T-helper 17 cell (primary cell): ENCODE results near the gene ZFP64. TPM values are rescaled to one million over a fixed set of nuclear protein-coding genes. Genes with fewer than 3 reads are reported as not detected.
A peak's percentile ranks its signal among the peaks of the same experiment; 100 is the strongest.

Source experiments
- ATAC-seq: fragments of 150-1000 bp; cut with Tn5 transposase; 2 replicates; pipeline ENCODE4 v1.10.0; 2021; ENCODE audit warnings: mild to moderate bottlenecking, moderate library complexity
- DNase-seq, 3 donors: peaks; one replicate each; pipeline versions ENCODE4 v3.0.0 to v3.0.0-alpha.2; 2020 to 2021
- H3K9me3 ChIP-seq: one replicate; pipeline ENCODE4 v1.7.0; 2013; ENCODE audit warnings: low read length, mild to moderate bottlenecking; ENCODE audit not compliant: control insufficient read depth, poor library complexity, severe bottlenecking
- H3K27ac Mint-ChIP-seq: one replicate; pipeline ENCODE4 v1.8.0; 2022; ENCODE audit warnings: mild to moderate bottlenecking, moderate library complexity, mixed read lengths
- H3K27me3 Mint-ChIP-seq: one replicate; pipeline ENCODE4 v1.8.0; 2022; ENCODE audit warnings: mixed read lengths
- H3K36me3 Mint-ChIP-seq: one replicate; pipeline ENCODE4 v1.8.0; 2022; ENCODE audit warnings: low read depth, mixed read lengths
- H3K4me1 Mint-ChIP-seq: one replicate; pipeline ENCODE4 v1.8.0; 2022; ENCODE audit warnings: mild to moderate bottlenecking, mixed read lengths
- H3K4me3 Mint-ChIP-seq: one replicate; pipeline ENCODE4 v1.8.0; 2022; ENCODE audit warnings: mild to moderate bottlenecking, moderate library complexity, mixed read lengths
- total RNA-seq, 4 donors: library from RNA in 2 of 4; stranded (reverse) in 2 of 4; gene quantifications; one replicate each; pipeline ENCODE4 v1.2.3 and lab custom pipeline; 2022 to 2026

Gene ZFP64
- total RNA-seq, 2 donors from 2014 or later: 7.5 to 9.8 TPM

DNA sequence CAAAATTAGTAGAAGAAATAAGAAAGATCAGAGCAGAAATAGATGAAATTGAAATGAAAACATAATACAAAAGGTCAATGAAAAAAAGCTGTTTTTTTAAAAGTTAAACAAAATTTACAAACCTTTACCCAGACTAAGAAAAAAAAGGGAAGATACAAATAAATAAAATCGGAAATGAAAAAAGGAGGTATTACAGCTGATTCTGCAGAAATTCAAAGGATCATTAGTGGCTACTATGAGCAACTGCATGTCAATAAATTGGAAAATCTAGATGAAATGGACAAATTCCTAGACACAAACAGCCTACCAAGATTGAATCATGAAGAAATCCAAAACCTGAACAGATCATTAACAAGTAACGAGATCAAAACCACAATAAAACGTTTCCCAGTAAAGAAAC lies 59.2 kb downstream of the ZFP64 start:
- ATAC-seq (no peak), DNase-seq (no peak)
- Mint-ChIP-seq H3K4me3 (no peak overlapping the region), H3K27ac (no peak overlapping the region), H3K27me3 (peaks cover 9% of the 10 kb centered on the region), H3K36me3 (peaks cover 7% of the 10 kb centered on the region), H3K4me1 (peaks cover 4% of the 10 kb centered on the region)
- H3K9me3 ChIP-seq: no peaks in the 10 kb centered on the region

DNA sequence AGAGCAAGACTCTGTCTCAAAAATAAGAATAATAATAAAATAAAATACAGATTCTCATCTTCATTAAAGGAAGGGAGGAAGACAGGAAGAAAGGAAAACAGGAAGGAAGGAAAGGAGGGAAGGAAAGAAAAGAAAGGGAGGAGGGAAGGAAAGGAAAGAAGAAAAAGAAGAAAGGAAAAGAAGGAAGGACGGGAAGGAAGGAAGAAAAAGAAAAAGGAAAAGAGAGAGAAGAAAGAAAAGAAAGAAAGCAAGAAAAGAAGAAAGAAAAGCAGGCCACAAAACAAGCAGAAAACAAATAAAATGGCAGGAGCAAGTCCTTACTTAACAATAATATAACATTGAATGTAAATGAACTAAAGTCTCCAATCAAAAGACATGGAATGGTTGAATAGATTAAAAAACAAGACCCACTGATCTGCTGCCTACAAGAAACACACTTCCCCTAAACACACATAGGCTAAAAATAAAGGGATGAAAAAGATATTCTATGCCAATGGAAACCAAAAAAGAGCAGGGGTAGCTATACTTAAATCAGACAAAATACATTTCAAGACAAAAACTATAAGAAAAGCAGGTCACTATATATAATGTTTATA lies 60.4 kb downstream of the ZFP64 start:
- ATAC-seq: no peak
- peaks cover 7% of the 10 kb centered on the region for H3K36me3 Mint-ChIP-seq
- H3K27ac Mint-ChIP-seq: no peak overlapping the region
- H3K4me1 Mint-ChIP-seq: peaks cover 4% of the 10 kb centered on the region
- H3K9me3 ChIP-seq: no peaks in the 10 kb centered on the region
- H3K27me3 Mint-ChIP-seq: peaks cover 9% of the 10 kb centered on the region
- no peak overlapping the region for H3K4me3 Mint-ChIP-seq
- no peak for DNase-seq

DNA sequence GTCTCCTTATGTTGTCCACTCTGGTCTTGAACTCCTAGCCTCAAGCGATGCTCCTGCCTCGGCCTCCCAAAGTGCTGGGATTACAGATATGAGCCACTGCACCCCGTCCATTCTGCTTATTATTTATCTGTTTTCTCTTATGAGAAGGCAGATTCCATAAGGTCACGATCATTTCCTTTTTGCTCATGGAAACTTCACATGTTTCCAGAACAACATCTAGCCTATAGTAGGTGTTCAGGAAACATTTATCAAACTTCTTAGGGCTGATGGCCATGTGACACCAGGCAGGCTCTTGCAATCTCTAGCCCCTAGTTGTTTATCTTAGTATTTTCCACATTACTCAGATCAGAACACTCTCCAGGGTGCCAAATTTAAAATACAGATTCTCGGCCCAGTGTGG lies 61.2 kb downstream of the ZFP64 start:
- H3K27ac Mint-ChIP-seq: no peak overlapping the region
- H3K27me3 Mint-ChIP-seq: peaks cover 9% of the 10 kb centered on the region
- H3K36me3 Mint-ChIP-seq: peaks cover 7% of the 10 kb centered on the region
- no peak for ATAC-seq
- H3K4me1 Mint-ChIP-seq: peaks cover 4% of the 10 kb centered on the region
- no peak for DNase-seq
- H3K9me3 ChIP-seq: no peaks in the 10 kb centered on the region
- H3K4me3 Mint-ChIP-seq: no peak overlapping the region

DNA sequence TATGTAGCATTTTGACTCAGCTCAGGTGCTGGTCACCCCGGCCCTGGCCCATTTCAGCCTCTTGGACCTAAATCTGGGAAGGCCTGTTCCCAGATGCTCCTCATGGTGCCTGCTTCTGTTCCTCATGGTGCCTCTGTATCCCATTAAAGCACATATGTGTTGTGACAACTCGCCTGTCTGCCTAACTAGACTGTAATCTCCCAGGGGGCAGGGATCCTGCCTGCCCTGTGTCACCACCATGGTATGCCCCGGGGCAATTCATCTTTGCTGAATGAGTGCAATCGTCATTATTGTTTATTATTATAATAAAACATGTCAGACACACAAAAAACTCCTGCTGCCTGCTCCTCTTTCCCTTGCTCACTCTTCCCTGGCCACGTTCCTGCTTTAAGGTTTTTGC lies 62.0 kb downstream of the ZFP64 start:
- ATAC-seq (no peak), DNase-seq (no peak)
- Mint-ChIP-seq H3K4me3 (no peak overlapping the region), H3K4me1 (peaks cover 4% of the 10 kb centered on the region), H3K27me3 (peaks cover 9% of the 10 kb centered on the region), H3K36me3 (peaks cover 7% of the 10 kb centered on the region), H3K27ac (no peak overlapping the region)
- H3K9me3 ChIP-seq: no peaks in the 10 kb centered on the region

DNA sequence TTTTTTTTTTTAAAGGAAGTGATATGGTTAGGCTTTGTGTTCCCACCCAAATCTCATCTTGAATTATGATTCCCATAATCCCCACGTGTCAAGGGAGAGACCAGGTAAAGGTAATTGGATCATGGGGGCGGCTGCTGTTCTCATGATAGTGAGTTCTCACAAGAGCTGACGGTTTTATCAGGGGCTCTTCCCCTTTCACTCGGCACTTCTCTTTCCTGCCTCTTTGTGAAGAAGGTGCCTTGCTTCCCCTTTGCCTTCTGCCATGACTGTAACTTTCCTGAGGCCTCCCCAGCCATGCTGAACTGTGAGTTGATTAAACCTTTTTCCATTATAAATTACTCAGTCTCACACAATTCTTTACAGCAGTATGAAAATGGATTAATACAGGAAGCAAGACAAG lies 64.3 kb downstream of the ZFP64 start:
- H3K27ac Mint-ChIP-seq: peak overlapping the region; percentile 16
- peaks cover 9% of the 10 kb centered on the region for H3K27me3 Mint-ChIP-seq
- ATAC-seq (no peak), DNase-seq (no peak)
- H3K4me3 Mint-ChIP-seq: no peak overlapping the region
- H3K36me3 Mint-ChIP-seq: peaks cover 7% of the 10 kb centered on the region
- H3K4me1 Mint-ChIP-seq: peaks cover 4% of the 10 kb centered on the region
- no peaks in the 10 kb centered on the region for H3K9me3 ChIP-seq

DNA sequence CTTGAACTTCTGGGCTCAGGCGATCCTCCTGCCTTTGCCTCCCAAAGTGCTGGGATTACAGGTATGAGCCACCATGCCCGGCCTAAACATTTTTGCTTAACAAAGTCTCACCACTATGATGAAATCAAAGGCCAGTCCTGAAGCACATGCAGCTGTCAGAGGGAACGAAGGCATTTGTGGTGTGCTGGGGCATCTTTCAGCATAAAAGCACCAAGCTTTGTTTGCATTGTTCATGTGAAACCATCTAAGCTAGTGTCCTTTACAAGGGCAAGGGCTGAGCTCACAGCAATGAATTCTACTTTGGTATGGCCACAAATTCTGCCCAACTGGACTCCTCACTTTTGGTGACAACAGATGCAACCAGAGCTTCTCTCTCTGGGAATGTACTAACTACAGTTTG lies 66.8 kb downstream of the ZFP64 start:
- peaks cover 5% of the 10 kb centered on the region for H3K27me3 Mint-ChIP-seq
- H3K4me1 Mint-ChIP-seq: peaks cover 4% of the 10 kb centered on the region
- H3K36me3 Mint-ChIP-seq: no peaks in the 10 kb centered on the region
- no peaks in the 10 kb centered on the region for H3K9me3 ChIP-seq
- H3K27ac Mint-ChIP-seq: no peak overlapping the region
- ATAC-seq (no peak), DNase-seq (no peak)
- no peak overlapping the region for H3K4me3 Mint-ChIP-seq

DNA sequence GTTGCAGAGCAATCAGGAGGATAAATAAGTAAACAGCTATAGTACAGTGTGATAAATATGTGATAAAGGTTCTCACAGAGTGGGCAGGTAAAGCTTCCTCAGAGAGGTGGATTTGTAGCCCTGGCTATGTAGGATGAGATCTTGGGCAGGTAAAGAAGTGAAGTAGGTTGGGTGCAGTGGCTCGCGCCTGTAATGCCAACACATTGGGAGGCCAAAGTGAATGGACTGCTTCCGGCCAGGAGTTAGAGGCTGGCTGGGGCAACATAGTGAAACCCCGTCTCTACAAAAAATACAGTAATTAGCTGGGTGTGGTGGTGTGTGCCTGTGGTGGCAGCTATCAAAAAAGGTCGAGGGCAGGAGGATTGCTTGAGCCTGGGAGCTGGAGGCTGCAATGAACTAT lies 72.9 kb downstream of the ZFP64 start:
- Mint-ChIP-seq H3K27me3 (no peaks in the 10 kb centered on the region), H3K4me1 (no peaks in the 10 kb centered on the region), H3K4me3 (no peak overlapping the region), H3K36me3 (peaks cover 4% of the 10 kb centered on the region), H3K27ac (no peak overlapping the region)
- H3K9me3 ChIP-seq: no peaks in the 10 kb centered on the region
- no peak for ATAC-seq
- DNase-seq: no peak

DNA sequence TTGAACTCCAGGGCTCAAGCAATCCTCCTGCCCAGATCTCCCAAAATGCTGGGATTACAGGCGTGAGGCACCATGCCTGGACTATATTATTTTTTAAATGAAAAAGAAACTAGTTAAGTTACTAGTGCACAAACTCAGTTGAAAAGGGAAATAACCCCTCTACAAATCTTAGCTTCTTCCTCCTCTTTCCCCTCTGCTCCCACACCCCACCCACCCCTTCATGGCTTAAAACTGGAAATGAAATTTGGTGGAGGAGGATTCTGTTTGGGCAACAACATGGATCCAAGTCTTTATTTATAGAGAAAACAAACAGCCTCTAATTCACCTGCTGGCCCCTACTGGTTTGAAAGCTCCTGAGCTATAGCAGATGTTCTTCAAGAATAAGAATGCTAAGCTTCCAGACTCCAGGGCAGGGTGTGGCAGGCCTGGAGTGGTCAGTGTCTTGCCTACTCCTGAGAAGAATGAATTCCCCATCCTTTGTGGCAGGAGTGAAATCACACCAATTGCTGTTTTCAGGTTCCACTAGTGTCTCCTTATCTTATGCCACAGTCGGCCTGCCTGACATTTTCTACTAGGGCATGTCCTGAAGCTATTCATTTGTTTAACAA lies 73.5 kb downstream of the ZFP64 start:
- Mint-ChIP-seq H3K36me3 (peaks cover 4% of the 10 kb centered on the region), H3K27ac (no peak overlapping the region), H3K4me1 (no peaks in the 10 kb centered on the region), H3K27me3 (no peaks in the 10 kb centered on the region), H3K4me3 (no peak overlapping the region)
- ATAC-seq (no peak), DNase-seq (no peak)
- no peaks in the 10 kb centered on the region for H3K9me3 ChIP-seq

DNA sequence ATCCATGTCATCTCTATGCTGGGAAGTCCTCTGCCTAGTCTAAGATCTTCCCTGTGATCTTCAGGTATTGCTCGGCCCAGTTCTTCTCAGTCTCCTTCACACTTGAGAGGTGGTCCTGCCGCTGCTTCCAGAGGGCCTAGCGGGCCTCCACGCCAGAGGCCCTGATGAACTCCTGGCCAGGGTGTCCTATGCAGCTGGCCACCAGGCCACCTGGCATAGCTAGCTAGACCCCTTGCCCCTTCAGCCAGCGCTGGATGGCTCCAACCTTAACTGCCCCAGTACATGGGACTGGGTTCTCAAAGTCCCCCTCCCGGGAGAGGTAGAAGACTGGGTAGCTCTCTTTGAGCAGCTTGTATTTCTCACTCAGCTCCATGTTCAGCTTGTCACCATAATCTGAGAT lies 81.1 kb downstream of the ZFP64 start:
- H3K4me1 Mint-ChIP-seq: no peaks in the 10 kb centered on the region
- H3K9me3 ChIP-seq: no peaks in the 10 kb centered on the region
- H3K27ac Mint-ChIP-seq: no peak overlapping the region
- peaks cover 4% of the 10 kb centered on the region for H3K36me3 Mint-ChIP-seq
- ATAC-seq (no peak), DNase-seq (no peak)
- H3K27me3 Mint-ChIP-seq: peaks cover 13% of the 10 kb centered on the region
- H3K4me3 Mint-ChIP-seq: no peak overlapping the region

DNA sequence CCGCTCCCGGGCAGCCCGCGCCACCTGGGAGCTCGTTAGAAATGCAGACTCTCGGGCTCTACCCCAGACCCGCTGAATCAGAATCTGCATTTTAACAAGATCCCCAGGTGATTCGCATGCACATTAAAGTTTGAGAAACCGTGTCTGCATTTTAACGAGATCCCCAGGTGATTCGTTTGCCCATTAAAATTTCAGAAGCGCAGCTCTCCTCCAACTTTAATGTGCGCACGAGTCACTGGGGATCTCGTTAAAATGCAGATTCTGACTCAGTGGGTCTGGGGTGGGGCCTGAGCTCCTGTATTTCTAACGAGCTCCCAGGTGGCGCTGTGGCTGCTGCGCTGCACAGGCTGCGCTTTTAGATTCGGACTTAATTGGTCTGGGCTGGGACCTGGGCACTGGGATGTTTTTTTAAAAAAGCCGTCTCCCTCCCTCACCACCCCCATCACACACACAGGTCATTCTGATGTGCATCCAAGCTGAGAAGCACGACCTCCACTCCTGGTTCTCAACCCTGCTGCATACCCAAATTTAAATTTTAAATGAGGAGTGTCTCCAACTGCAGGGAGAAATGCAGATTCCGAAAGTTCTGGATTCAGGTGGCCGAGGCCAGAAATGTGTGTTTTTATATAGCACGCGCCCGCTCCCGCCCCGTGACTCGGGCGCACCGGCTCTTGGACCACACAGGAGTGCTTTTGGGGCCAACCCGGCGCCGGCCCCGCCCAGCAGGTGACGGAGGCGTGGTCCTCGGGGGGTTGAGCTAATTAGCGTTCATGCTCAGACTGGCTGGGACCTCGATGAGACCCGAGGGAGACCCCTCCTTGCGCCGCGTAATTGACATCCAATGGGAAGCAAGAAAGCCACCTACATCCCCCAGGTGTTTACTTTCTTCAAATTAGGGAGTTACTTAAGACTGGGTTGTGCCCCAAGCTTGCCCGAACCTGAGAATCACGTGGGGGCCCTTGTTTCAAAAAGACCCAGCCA lies 85.8 kb downstream of the ZFP64 start:
- peaks cover 2% of the 10 kb centered on the region for H3K36me3 Mint-ChIP-seq
- no peak overlapping the region for H3K27ac Mint-ChIP-seq
- ATAC-seq: no peak
- peaks cover 13% of the 10 kb centered on the region for H3K4me1 Mint-ChIP-seq
- no peaks in the 10 kb centered on the region for H3K9me3 ChIP-seq
- no peak for DNase-seq
- peaks cover 34% of the 10 kb centered on the region for H3K27me3 Mint-ChIP-seq
- H3K4me3 Mint-ChIP-seq: peak overlapping the region; percentile 70

DNA sequence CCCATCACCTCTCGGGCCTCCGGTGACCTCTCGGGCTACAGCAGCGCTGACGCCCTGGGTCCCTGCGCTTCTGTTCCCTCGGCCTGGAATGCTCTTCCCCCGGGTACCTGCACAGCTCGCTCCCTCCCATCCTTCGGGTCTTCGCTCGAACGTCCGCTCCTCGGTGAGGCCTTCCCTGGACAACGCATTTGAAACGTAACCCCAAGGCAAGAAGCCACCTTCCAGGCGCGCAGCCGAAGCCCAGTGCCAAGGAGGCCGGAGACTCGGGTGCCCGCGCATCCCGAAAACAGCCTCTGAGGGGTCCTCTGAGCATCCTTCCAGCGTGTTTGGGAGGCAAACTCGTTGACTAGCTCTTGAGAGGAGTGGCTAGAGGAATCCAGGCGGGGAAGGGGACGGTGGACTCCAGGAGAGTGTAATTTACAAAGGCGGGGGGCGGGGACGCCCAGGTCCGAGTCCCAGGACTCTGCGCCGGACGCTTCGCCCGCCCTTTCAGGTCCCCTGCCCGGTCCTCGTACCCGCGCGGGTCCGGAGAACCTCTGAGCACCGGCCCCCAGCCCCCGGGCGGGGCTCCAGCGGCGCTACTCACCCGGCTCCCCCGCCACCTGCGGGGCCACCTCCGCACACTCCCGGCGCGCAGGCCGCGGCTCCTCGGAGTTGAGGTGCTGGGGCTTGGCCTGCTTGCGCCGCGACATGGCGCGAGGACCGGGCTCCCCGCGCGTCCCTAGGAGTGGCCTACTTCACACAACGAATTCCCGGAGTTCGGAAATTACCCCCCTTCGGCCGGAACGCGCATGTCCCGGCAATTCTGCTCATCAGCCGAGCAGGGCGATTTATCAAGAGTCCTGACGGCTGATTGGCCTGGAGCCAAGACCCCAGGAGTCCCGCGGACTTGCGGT lies 86.8 kb downstream of the ZFP64 start:
- no peaks in the 10 kb centered on the region for H3K9me3 ChIP-seq
- no peak for ATAC-seq
- Mint-ChIP-seq H3K27me3 (peaks cover 34% of the 10 kb centered on the region), H3K4me1 (peaks cover 13% of the 10 kb centered on the region), H3K4me3 (peak overlapping the region; percentile 87), H3K27ac (no peak overlapping the region), H3K36me3 (peaks cover 2% of the 10 kb centered on the region)
- no peak for DNase-seq

DNA sequence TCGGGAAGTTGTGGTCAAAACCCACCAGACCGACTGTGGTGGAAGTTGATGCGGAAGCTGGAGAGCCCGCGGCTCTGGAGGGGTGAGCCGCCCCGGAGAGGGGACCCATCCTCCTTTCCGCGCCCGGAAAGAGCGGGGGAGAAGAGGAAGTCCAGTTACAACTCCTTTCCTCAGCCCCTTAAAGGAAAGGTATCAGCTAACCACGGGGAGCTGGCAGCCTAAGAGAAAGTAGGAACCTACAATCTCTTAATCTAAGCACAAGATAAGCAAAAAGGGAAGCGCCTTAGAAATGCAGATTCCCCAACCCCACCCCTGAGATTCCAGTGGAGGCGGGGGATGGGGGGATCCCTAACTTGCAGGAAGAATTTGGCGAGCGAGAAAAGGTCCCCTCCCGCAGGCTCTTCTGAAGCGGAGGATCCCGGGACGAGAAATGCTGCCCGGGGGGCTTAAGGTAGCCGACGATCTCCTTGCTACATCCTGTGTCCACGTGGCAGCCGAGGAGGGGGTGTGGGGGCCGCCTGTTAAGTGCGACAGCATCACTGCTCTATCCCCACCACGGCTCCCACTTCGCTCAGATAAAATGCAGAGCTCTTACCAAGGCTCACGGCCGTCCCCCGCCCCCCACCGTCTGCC lies 87.5 kb downstream of the ZFP64 start:
- DNase-seq (no peak), ATAC-seq (no peak)
- peak overlapping the region; percentile 87 for H3K4me3 Mint-ChIP-seq
- H3K4me1 Mint-ChIP-seq: peaks cover 15% of the 10 kb centered on the region
- peak overlapping the region; percentile 34 for H3K27ac Mint-ChIP-seq
- H3K9me3 ChIP-seq: no peaks in the 10 kb centered on the region
- H3K27me3 Mint-ChIP-seq: peaks cover 34% of the 10 kb centered on the region
- H3K36me3 Mint-ChIP-seq: peaks cover 2% of the 10 kb centered on the region
